Measurements from ENCODE around the gene LRRC3B. TPM values are rescaled to one million over a fixed set of nuclear protein-coding genes. Genes with fewer than 3 reads are reported as not detected.

The LRRC3B gene, protein sequence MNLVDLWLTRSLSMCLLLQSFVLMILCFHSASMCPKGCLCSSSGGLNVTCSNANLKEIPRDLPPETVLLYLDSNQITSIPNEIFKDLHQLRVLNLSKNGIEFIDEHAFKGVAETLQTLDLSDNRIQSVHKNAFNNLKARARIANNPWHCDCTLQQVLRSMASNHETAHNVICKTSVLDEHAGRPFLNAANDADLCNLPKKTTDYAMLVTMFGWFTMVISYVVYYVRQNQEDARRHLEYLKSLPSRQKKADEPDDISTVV
- under 1 TPM; 0.08 to 0.19 TPM for total RNA-seq
- not detected for polyA plus RNA-seq

DNA sequence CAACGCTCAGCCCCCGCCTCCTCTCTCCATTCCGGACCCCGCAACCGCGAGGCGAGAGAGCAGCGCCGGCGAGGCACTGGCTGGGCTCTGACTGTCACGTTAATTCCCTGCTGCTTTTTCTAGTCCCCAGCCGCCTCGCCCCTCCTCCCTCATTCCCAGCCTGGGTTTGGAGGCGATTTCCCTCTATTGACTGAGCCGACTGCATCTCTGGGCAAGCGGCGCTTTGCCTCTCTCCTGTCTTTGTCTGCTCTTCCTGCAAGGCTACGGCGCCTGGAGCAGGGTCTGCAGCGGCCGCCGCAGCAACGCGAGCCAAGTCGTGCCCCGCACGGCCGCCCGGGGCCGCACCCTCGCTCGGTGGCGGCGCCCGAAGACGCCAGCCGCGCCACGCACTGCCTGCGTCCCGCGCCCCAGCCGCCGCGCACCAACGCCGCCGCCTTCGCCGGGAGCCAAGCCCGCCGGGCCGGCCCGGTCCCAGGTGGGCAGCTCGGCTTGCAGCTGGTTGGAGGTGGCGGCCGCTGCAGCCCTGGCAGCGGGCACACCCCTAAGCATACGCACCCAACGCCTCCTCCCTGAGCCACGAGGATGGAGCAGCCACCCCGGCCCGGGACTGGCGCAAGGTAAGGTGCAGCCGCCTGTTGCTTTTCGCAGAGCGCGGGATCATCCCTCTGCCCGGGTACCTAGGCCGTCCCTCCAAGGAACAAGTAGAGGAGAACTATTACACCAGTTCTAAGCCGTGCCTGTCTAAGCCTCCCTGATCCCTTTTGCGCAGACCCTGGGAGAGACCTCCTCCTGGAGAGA, at the start of gene LRRC3B:
LRRC3B (plus strand) TSS at position 152 of the 798 bp plus-strand sequence. CDS start 86,901 bp downstream, outside the sequence.
- H3K4me3 ChIP-seq (ENCODE audit: low read depth in 1 of 3, low read length in 3 of 3) = no peak within 1 kb of the TSS
- H3K9me3 ChIP-seq (ENCODE audit: control insufficient read depth in 4 of 4, low read length in 3 of 4) = no peaks in the 10 kb centered on the region
- no peaks in the 10 kb centered on the region for H3K36me3 ChIP-seq (ENCODE audit: control insufficient read depth in 4 of 4, insufficient read depth in 3 of 4, low read depth in 1 of 4, low read length in 3 of 4)
- H3K27me3 ChIP-seq (ENCODE audit: control insufficient read depth in 4 of 4, insufficient read depth in 4 of 4, low read length in 3 of 4) = peaks cover 0 to 6% (median 3%) of the 10 kb centered on the region in 4 donors
- H3K27ac ChIP-seq (ENCODE audit: low read depth in 1 of 2, low read length in 2 of 2) = no peak within 1 kb of the TSS
- peaks cover 0 to 13% (median 6%) of the 10 kb centered on the region in 4 donors for H3K4me1 ChIP-seq (ENCODE audit: control insufficient read depth in 4 of 4, insufficient read depth in 4 of 4, low read length in 3 of 4)
- TF ChIP-seq, protein P1, sequence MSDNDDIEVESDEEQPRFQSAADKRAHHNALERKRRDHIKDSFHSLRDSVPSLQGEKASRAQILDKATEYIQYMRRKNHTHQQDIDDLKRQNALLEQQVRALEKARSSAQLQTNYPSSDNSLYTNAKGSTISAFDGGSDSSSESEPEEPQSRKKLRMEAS (IDR thresholded peaks at IDR 0.05) = no peak
- TF ChIP-seq FOXA1 (IDR thresholded peaks at IDR 0.05) = no peak
- TF ChIP-seq, protein P2, sequence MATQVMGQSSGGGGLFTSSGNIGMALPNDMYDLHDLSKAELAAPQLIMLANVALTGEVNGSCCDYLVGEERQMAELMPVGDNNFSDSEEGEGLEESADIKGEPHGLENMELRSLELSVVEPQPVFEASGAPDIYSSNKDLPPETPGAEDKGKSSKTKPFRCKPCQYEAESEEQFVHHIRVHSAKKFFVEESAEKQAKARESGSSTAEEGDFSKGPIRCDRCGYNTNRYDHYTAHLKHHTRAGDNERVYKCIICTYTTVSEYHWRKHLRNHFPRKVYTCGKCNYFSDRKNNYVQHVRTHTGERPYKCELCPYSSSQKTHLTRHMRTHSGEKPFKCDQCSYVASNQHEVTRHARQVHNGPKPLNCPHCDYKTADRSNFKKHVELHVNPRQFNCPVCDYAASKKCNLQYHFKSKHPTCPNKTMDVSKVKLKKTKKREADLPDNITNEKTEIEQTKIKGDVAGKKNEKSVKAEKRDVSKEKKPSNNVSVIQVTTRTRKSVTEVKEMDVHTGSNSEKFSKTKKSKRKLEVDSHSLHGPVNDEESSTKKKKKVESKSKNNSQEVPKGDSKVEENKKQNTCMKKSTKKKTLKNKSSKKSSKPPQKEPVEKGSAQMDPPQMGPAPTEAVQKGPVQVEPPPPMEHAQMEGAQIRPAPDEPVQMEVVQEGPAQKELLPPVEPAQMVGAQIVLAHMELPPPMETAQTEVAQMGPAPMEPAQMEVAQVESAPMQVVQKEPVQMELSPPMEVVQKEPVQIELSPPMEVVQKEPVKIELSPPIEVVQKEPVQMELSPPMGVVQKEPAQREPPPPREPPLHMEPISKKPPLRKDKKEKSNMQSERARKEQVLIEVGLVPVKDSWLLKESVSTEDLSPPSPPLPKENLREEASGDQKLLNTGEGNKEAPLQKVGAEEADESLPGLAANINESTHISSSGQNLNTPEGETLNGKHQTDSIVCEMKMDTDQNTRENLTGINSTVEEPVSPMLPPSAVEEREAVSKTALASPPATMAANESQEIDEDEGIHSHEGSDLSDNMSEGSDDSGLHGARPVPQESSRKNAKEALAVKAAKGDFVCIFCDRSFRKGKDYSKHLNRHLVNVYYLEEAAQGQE (IDR thresholded peaks at IDR 0.05) = no peak
- TF ChIP-seq TAF1 (conservative IDR thresholded peaks at IDR 0.05) = no peak
- TF ChIP-seq, protein P3, sequence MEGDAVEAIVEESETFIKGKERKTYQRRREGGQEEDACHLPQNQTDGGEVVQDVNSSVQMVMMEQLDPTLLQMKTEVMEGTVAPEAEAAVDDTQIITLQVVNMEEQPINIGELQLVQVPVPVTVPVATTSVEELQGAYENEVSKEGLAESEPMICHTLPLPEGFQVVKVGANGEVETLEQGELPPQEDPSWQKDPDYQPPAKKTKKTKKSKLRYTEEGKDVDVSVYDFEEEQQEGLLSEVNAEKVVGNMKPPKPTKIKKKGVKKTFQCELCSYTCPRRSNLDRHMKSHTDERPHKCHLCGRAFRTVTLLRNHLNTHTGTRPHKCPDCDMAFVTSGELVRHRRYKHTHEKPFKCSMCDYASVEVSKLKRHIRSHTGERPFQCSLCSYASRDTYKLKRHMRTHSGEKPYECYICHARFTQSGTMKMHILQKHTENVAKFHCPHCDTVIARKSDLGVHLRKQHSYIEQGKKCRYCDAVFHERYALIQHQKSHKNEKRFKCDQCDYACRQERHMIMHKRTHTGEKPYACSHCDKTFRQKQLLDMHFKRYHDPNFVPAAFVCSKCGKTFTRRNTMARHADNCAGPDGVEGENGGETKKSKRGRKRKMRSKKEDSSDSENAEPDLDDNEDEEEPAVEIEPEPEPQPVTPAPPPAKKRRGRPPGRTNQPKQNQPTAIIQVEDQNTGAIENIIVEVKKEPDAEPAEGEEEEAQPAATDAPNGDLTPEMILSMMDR (IDR thresholded peaks at IDR 0.05; ENCODE audit: low read depth, low read length, missing input control) = no peak
- TF ChIP-seq, protein P4, sequence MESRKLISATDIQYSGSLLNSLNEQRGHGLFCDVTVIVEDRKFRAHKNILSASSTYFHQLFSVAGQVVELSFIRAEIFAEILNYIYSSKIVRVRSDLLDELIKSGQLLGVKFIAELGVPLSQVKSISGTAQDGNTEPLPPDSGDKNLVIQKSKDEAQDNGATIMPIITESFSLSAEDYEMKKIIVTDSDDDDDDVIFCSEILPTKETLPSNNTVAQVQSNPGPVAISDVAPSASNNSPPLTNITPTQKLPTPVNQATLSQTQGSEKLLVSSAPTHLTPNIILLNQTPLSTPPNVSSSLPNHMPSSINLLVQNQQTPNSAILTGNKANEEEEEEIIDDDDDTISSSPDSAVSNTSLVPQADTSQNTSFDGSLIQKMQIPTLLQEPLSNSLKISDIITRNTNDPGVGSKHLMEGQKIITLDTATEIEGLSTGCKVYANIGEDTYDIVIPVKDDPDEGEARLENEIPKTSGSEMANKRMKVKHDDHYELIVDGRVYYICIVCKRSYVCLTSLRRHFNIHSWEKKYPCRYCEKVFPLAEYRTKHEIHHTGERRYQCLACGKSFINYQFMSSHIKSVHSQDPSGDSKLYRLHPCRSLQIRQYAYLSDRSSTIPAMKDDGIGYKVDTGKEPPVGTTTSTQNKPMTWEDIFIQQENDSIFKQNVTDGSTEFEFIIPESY (IDR thresholded peaks at IDR 0.05) = no peak
- TF ChIP-seq RAD21 (IDR thresholded peaks at IDR 0.05) = no peak
- no peak for TF ChIP-seq FOXA2 (IDR thresholded peaks at IDR 0.05)
- no peak for TF ChIP-seq HNF4A (conservative IDR thresholded peaks at IDR 0.05)
- TF ChIP-seq, protein P5, sequence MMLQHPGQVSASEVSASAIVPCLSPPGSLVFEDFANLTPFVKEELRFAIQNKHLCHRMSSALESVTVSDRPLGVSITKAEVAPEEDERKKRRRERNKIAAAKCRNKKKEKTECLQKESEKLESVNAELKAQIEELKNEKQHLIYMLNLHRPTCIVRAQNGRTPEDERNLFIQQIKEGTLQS (IDR thresholded peaks at IDR 0.05) = no peak
- TF ChIP-seq HNF4G (IDR thresholded peaks at IDR 0.05) = no peak
- TF ChIP-seq SP1 (IDR thresholded peaks at IDR 0.05) = no peak
- TF ChIP-seq RXRA (IDR thresholded peaks at IDR 0.05) = no peak
- TF ChIP-seq GABPA (IDR thresholded peaks at IDR 0.05 in 1 of 2, conservative IDR thresholded peaks at IDR 0.05 in 1 of 2) = no peak
- no peak within 1 kb of the TSS for H3K9ac ChIP-seq (ENCODE audit: low read depth in 1 of 2, low read length in 2 of 2)
- no peak for DNase-seq (ENCODE audit: low spot score)
- WGBS = 4% methylated on average over 72 of the region's 72 CpGs
